ENCODE results near the gene FHOD3.
"Not testable (repeated sequence)": the region's sequence is repeated elsewhere in the genome, so short reads cannot be mapped to it uniquely, and the experiment has no call there.

The FHOD3 gene

GRCh38 chr18:36688020-36688965, 390.8 kb downstream of the FHOD3 start:
- in situ Hi-C loops (cut with MboI; ENCODE audit: low sequenced_read_pairs), result no loop called here

GRCh38 chr18:36692371-36692770, 394.9 kb downstream of the FHOD3 start:
- in situ Hi-C loops (cut with MboI; ENCODE audit: low sequenced_read_pairs), result no loop called here

- in situ Hi-C loops (cut with MboI; ENCODE audit: low sequenced_read_pairs), result no loop called here
Observed at GRCh38 chr18:36692921-36693332, 395.4 kb downstream of the FHOD3 start.

GRCh38 chr18:36693931-36694620, 396.6 kb downstream of the FHOD3 start:
- in situ Hi-C loops (cut with MboI; ENCODE audit: low sequenced_read_pairs), result no loop called here

GRCh38 chr18:36695806-36696205, 398.3 kb downstream of the FHOD3 start:
- in situ Hi-C loops (cut with MboI; ENCODE audit: low sequenced_read_pairs), result no loop called here

GRCh38 chr18:36697905-36698304, 400.4 kb downstream of the FHOD3 start:
- in situ Hi-C loops (cut with MboI; ENCODE audit: low sequenced_read_pairs), result no loop called here

- in situ Hi-C loops (cut with MboI; ENCODE audit: low sequenced_read_pairs), result no loop called here
Observed at GRCh38 chr18:36700955-36701354, 403.4 kb downstream of the FHOD3 start.

GRCh38 chr18:36702401-36703013, 405.0 kb downstream of the FHOD3 start:
- in situ Hi-C loops (cut with MboI; ENCODE audit: low sequenced_read_pairs), result no loop called here

- in situ Hi-C loops (cut with MboI; ENCODE audit: low sequenced_read_pairs), result no loop called here
Observed at GRCh38 chr18:36704156-36704555, 406.6 kb downstream of the FHOD3 start.

- in situ Hi-C loops (cut with MboI; ENCODE audit: low sequenced_read_pairs), result no loop called here
Observed at GRCh38 chr18:36706134-36706881, 408.8 kb downstream of the FHOD3 start.

GRCh38 chr18:36708366-36708765, 410.9 kb downstream of the FHOD3 start:
- in situ Hi-C loops (cut with MboI; ENCODE audit: low sequenced_read_pairs), result no loop called here

- in situ Hi-C loops (cut with MboI; ENCODE audit: low sequenced_read_pairs), result no loop called here
Observed at GRCh38 chr18:36709315-36709714, 411.8 kb downstream of the FHOD3 start.

GRCh38 chr18:36711014-36711725, 413.7 kb downstream of the FHOD3 start:
- in situ Hi-C loops (cut with MboI; ENCODE audit: low sequenced_read_pairs), result no loop called here

GRCh38 chr18:36711813-36712444, 414.4 kb downstream of the FHOD3 start:
- in situ Hi-C loops (cut with MboI; ENCODE audit: low sequenced_read_pairs), result no loop called here

GRCh38 chr18:36714476-36714875, 417.0 kb downstream of the FHOD3 start:
- in situ Hi-C loops (cut with MboI; ENCODE audit: low sequenced_read_pairs), result no loop called here

- in situ Hi-C loops (cut with MboI; ENCODE audit: low sequenced_read_pairs), result no loop called here
Observed at GRCh38 chr18:36717422-36718110, 420.1 kb downstream of the FHOD3 start.

GRCh38 chr18:36718705-36719328, 421.3 kb downstream of the FHOD3 start:
- in situ Hi-C loops (cut with MboI; ENCODE audit: low sequenced_read_pairs), result no loop called here

- in situ Hi-C loops (cut with MboI; ENCODE audit: low sequenced_read_pairs), result no loop called here
Observed at GRCh38 chr18:36719630-36720029, 422.1 kb downstream of the FHOD3 start.

GRCh38 chr18:36721351-36721750, 423.8 kb downstream of the FHOD3 start:
- in situ Hi-C loops (cut with MboI; ENCODE audit: low sequenced_read_pairs), result not testable (repeated sequence)

Data from HL-60/S4 treated with retinoic acid at 250 ng/mL for 4 days and 3 days (cell line).